Body of pancreas (tissue), 4 donors: ENCODE data around the gene MYH15.

Experiments
- POLR2A ChIP-seq, 3 donors: fragments of 450-650 bp; IDR thresholded peaks; one replicate each; pipeline ENCODE4 v1.6.1; 2016; ENCODE audit warnings: antibody characterized with exemption in 3 of 3, mild to moderate bottlenecking in 2 of 3
- TF ChIP-seq, protein P1 (sequence below), 7 experiments: fragments of 450-650 bp in 4 of 7; fragments of 200-600 bp in 3 of 7; sonication (generic) in 3 of 7; IDR thresholded peaks; one replicate each; pipeline ENCODE4 v1.5.1; 2016 to 2019; ENCODE audit warnings: antibody characterized with exemption in 7 of 7

DNA sequence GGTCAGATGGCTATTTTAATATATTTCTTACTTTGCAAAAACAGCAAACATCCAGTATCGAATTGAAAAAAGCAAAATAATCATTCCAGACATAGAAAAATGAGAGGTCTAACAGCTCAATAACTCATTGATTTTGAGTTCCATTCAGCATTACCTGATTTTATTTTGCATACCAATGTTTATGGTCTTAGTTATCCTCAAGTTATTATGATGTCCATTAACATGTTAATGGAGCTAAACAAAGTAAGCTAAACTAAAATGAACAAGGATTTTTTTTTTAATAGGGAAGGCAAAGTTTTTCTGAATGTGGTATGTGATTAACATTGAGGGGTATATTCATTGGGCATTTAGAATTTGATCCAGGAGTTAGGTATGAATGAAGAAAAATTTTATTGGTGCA, 13.1 kb downstream of the MYH15 start:
- TF ChIP-seq, protein P1, sequence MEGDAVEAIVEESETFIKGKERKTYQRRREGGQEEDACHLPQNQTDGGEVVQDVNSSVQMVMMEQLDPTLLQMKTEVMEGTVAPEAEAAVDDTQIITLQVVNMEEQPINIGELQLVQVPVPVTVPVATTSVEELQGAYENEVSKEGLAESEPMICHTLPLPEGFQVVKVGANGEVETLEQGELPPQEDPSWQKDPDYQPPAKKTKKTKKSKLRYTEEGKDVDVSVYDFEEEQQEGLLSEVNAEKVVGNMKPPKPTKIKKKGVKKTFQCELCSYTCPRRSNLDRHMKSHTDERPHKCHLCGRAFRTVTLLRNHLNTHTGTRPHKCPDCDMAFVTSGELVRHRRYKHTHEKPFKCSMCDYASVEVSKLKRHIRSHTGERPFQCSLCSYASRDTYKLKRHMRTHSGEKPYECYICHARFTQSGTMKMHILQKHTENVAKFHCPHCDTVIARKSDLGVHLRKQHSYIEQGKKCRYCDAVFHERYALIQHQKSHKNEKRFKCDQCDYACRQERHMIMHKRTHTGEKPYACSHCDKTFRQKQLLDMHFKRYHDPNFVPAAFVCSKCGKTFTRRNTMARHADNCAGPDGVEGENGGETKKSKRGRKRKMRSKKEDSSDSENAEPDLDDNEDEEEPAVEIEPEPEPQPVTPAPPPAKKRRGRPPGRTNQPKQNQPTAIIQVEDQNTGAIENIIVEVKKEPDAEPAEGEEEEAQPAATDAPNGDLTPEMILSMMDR (IDR thresholded peaks at IDR 0.05) = no peak
- TF ChIP-seq POLR2A (IDR thresholded peaks at IDR 0.05) = no peak
